Neural crest cell (in vitro differentiated cells): ENCODE results near the gene GZMM. TPM values are rescaled to one million over a fixed set of nuclear protein-coding genes. Genes with fewer than 3 reads are reported as not detected.

Source experiments
- DNase-seq: peaks from one replicate; pipeline ENCODE4 v3.0.0; 2021; ENCODE audit warnings: low read depth, mixed read lengths, low spot score
- H3K27ac Mint-ChIP-seq: one replicate; pipeline ENCODE4 v1.8.0; 2021; ENCODE audit warnings: mild to moderate bottlenecking, mixed read lengths; ENCODE audit not compliant: unreplicated experiment
- H3K27me3 Mint-ChIP-seq: 2 replicates; pipeline ENCODE4 v1.8.0; 2021; ENCODE audit warnings: low read depth, mild to moderate bottlenecking, mixed read lengths
- H3K36me3 Mint-ChIP-seq: 2 replicates; pipeline ENCODE4 v1.8.0; 2021; ENCODE audit warnings: low read depth, mild to moderate bottlenecking, mixed read lengths
- H3K4me1 Mint-ChIP-seq: 2 replicates; pipeline ENCODE4 v1.8.0; 2021; ENCODE audit warnings: mixed read lengths
- H3K4me3 Mint-ChIP-seq: one replicate; pipeline ENCODE4 v1.8.0; 2021; ENCODE audit warnings: mild to moderate bottlenecking, mixed read lengths
- H3K9me3 Mint-ChIP-seq: 2 replicates; pipeline ENCODE4 v1.8.0; 2021; ENCODE audit warnings: mixed read lengths
- total RNA-seq: library from RNA; stranded (reverse); gene quantifications from 2 replicates; pipeline ENCODE4 v1.2.1, GENCODE V29; 2021
- TF ChIP-seq, protein P1 (sequence below): fragments of 200-600 bp; sonication (generic); conservative IDR thresholded peaks from 2 replicates; pipeline ENCODE4 v1.5.0; 2021; ENCODE audit warnings: antibody characterized with exemption, mild to moderate bottlenecking

GZMM gene
- total RNA-seq, 1 donor from 2014 or later = not detected

DNA sequence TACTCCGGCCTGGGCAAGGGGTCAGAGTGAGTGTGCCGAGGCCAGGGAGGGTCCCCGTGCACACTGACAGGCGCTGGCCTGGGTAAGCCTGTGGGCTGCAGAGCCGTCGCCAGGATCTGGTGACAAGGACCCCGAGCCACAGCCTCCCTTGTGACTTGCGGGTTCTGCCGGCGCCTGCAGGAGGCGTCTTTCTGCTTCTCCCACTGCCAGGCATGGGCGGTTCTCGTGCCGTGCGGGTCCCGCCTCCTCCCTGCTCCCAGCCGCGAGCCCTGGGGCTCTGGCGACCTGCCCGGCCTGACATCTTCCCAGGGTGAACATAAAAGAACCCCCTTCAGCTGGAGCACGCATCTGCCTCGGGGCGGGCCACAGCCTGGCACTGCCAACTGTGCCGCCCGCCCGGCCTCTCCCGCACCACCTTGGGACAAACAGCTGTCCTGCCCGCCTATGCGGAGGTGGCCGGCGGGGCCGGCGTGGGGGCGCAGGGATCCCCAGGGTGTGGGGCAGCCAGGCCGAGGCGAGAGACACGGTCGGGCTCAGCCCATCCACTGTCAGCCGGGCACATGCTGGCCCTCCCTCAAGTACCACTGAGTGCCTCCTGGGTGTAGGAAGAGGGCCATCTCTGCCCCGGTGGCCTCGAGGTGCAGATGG, 44.4 kb downstream of the GZMM start:
- H3K27ac Mint-ChIP-seq = no peak overlapping the region

DNA sequence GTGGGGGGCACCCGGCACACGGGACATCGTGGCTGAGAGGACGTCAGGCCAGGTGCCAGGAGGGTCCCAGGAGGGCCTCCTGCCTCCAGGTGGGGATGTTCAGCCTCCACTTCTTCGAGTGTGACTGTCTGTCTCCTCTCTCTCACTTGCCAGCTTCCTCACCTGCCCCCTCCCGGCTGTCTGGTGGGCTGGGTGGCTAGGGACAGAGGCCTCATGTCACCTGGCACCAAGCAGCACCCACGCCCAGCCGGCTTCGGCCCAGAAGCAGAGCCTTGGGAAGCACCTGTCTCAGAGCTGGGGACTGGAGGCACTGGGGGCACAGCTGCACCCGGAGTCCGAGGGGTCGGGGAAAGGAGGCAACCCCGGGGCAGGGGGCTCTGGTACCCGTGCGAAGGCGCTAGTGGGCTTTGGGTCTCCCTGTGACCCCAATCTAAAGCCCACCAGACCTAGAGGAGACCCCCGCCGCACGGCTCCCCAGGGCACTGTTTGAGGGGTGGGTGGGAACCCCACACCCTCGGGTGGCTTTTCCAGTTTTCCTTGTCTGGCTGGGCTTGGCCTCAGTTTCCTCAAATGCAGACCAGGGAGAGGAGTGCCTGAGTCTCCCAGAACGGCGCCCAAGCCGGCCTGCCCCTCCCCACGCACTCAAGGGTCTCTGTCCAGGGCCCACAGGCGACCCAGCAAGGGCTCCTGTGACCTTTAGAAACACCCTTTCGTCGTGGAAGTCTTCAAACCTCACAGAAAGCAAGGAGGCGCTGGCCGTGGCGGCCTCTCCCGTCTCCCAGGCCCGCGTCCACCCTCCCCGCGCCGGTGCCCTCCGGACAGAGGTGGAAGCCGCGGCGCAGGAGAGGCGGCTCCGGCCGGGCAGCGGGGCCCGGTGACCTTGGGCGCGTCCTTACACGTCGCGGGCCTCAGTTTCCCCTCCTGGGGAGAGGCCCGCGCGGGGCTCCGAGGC, 45.2 kb downstream of the GZMM start:
- H3K9me3 Mint-ChIP-seq = no peaks in the 10 kb centered on the region
- H3K4me1 Mint-ChIP-seq = peaks cover 4% of the 10 kb centered on the region
- H3K4me3 Mint-ChIP-seq = peak overlapping the region; percentile 62
- H3K36me3 Mint-ChIP-seq = no peaks in the 10 kb centered on the region
- no peak overlapping the region for H3K27ac Mint-ChIP-seq
- TF ChIP-seq, protein P1, sequence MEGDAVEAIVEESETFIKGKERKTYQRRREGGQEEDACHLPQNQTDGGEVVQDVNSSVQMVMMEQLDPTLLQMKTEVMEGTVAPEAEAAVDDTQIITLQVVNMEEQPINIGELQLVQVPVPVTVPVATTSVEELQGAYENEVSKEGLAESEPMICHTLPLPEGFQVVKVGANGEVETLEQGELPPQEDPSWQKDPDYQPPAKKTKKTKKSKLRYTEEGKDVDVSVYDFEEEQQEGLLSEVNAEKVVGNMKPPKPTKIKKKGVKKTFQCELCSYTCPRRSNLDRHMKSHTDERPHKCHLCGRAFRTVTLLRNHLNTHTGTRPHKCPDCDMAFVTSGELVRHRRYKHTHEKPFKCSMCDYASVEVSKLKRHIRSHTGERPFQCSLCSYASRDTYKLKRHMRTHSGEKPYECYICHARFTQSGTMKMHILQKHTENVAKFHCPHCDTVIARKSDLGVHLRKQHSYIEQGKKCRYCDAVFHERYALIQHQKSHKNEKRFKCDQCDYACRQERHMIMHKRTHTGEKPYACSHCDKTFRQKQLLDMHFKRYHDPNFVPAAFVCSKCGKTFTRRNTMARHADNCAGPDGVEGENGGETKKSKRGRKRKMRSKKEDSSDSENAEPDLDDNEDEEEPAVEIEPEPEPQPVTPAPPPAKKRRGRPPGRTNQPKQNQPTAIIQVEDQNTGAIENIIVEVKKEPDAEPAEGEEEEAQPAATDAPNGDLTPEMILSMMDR = no peak
- no peak for DNase-seq
- H3K27me3 Mint-ChIP-seq = peaks cover 66% of the 10 kb centered on the region

More for the DNA sequence above, 44.4 kb downstream of the GZMM start:
- Mint-ChIP-seq H3K4me1 (peaks cover 8% of the 10 kb centered on the region), H3K9me3 (no peaks in the 10 kb centered on the region), H3K4me3 (peak overlapping the region; percentile 78), H3K36me3 (no peaks in the 10 kb centered on the region), H3K27me3 (peaks cover 62% of the 10 kb centered on the region)
- TF ChIP-seq, protein P1 = peak; percentile 62
- DNase-seq = peak; percentile 65

DNA sequence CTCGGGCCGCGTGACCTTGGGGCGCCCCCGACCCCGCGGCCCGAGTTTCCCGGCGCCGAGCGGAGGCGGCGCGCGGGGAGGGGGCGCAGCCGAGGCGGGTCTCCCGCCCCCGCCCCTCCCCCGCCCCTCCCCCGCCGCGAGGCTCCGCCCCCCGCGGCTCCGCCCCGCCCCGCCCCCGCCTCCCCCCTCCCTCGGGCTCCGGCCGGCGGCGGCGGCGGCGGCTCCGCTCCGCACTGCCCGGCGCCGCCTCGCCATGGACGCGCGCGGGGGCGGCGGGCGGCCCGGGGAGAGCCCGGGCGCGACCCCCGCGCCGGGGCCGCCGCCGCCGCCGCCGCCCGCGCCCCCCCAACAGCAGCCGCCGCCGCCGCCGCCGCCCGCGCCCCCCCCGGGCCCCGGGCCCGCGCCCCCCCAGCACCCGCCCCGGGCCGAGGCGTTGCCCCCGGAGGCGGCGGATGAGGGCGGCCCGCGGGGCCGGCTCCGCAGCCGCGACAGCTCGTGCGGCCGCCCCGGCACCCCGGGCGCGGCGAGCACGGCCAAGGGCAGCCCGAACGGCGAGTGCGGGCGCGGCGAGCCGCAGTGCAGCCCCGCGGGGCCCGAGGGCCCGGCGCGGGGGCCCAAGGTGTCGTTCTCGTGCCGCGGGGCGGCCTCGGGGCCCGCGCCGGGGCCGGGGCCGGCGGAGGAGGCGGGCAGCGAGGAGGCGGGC, 46.0 kb downstream of the GZMM start, which contains the start of gene HCN2:
Gene HCN2, plus strand, starts transcription at position 189 of the 703 bp plus-strand sequence. Its CDS starts 65 bp downstream, at position 254.
- H3K27ac Mint-ChIP-seq = no peak within 1 kb of the TSS
- no peaks in the 10 kb centered on the region for H3K36me3 Mint-ChIP-seq
- peaks cover 68% of the 10 kb centered on the region for H3K27me3 Mint-ChIP-seq
- peaks cover 3% of the 10 kb centered on the region for H3K4me1 Mint-ChIP-seq
- H3K9me3 Mint-ChIP-seq = no peaks in the 10 kb centered on the region
- peak within 1 kb of the TSS; percentile 62 for H3K4me3 Mint-ChIP-seq
- TF ChIP-seq, protein P1 = no peak
- DNase-seq = no peak

DNA sequence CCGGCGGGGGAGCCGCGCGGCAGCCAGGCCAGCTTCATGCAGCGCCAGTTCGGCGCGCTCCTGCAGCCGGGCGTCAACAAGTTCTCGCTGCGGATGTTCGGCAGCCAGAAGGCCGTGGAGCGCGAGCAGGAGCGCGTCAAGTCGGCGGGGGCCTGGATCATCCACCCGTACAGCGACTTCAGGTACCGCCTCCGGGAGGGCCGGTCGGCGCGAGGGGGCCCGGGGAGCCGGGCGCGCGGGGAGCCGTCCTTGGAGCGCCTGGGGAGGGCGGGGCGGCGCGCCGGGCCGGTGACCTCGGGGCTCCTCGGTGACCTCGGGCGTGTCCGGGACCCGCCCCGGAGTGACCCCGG, 46.5 kb downstream of the GZMM start:
- peaks cover 67% of the 10 kb centered on the region for H3K27me3 Mint-ChIP-seq
- H3K4me3 Mint-ChIP-seq = no peak overlapping the region
- TF ChIP-seq, protein P1 = no peak
- H3K4me1 Mint-ChIP-seq = no peaks in the 10 kb centered on the region
- DNase-seq = no peak
- no peak overlapping the region for H3K27ac Mint-ChIP-seq
- H3K9me3 Mint-ChIP-seq = no peaks in the 10 kb centered on the region
- H3K36me3 Mint-ChIP-seq = no peaks in the 10 kb centered on the region

DNA sequence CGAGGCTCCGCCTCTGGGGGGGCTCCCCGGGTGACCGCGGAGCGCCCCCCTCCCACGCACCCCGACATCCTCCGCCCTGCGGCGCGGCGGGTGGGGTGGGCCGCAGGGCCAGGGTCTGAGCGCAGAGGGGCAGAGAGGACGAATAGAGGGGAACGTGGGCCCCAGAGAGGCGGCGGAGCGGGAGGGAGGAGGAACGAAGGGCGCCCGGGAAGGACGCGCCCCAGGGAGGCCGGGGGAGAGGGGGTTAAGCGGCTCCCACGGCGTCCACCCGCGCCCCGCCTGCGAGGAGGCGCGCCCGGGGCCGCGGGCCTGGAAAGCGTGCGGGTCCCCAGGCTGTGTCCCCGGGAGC, 46.9 kb downstream of the GZMM start:
- H3K4me3 Mint-ChIP-seq = no peak overlapping the region
- H3K4me1 Mint-ChIP-seq = no peaks in the 10 kb centered on the region
- H3K27ac Mint-ChIP-seq = no peak overlapping the region
- H3K9me3 Mint-ChIP-seq = no peaks in the 10 kb centered on the region
- no peak for DNase-seq
- no peaks in the 10 kb centered on the region for H3K36me3 Mint-ChIP-seq
- H3K27me3 Mint-ChIP-seq = peaks cover 66% of the 10 kb centered on the region
- TF ChIP-seq, protein P1 = no peak
